Central memory CD4-positive, alpha-beta T cell (primary cell): Measurements from ENCODE around the gene ZNF548.
"Not testable (repeated sequence)": the region's sequence is repeated elsewhere in the genome, so short reads cannot be mapped to it uniquely, and the experiment has no call there.

ENCODE experiments used
- DNase-seq: peaks from one replicate; pipeline ENCODE4 v3.0.0; 2022
- total RNA-seq, 3 experiments: gene quantifications; one replicate each; lab custom pipeline; 2026; lab: John Stamatoyannopoulos, UW

The ZNF548 gene
- 13.0 to 82.4 (median 56.4) reads per million in 3 experiments for total RNA-seq

- DNase-seq, result peak; percentile 95
Measured at GRCh38 chr19:57389730-57390598, at the start of gene ZNF548. Gene ZNF548 (plus strand): TSS chr19:57389854. CDS start chr19:57390100, 246 bp downstream.

GRCh38 chr19:57342582-57342981 is 47.1 kb upstream of the ZNF548 start:
- DNase-seq, result no peak

DNA sequence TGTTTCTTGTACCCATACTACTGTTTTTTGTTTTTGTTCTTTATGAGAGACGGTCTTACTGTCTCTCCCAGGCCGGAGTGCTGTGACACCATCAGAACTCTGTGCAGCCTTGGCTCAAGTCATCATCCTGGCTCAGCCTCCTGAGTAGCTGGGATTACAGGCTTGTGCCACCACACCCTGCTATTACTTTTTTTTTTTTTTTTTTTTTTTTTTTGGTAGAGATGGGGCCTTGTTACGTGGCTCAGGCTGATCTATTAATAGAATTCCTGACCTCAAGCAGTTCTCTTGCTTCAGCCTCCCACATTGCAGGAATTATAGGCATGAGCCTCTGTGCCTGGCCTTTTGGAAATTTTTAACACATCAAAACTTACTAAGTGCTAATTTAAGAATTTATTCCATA is 41.5 kb upstream of the ZNF548 start:
- no peak for DNase-seq

GRCh38 chr19:57350877-57351805 is 38.5 kb upstream of the ZNF548 start, which contains the start of gene ZNF304:
Gene ZNF304 (plus strand): TSS chr19:57351271. CDS start chr19:57351665, 394 bp downstream.
- peak; percentile 80 for DNase-seq

- DNase-seq, result no peak
Measured at GRCh38 chr19:57351867-57352266, 37.8 kb upstream of the ZNF548 start.

- no peak for DNase-seq
Measured at GRCh38 chr19:57355916-57356315, 33.7 kb upstream of the ZNF548 start.

DNA sequence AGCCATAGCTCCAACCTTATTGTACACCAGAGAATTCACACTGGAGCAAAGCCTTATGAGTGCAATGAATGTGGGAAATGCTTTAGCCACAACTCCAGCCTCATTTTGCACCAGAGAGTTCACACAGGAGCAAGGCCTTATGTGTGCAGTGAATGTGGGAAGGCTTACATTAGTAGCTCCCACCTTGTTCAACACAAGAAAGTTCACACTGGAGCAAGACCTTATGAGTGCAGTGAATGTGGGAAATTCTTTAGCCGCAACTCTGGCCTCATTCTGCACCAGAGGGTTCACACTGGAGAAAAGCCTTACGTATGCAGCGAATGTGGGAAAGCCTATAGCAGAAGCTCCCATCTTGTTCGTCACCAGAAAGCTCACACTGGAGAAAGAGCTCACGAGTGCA is 32.2 kb upstream of the ZNF548 start:
- DNase-seq, result no peak

GRCh38 chr19:57359300-57359699 is 30.4 kb upstream of the ZNF548 start:
- no peak for DNase-seq

DNA sequence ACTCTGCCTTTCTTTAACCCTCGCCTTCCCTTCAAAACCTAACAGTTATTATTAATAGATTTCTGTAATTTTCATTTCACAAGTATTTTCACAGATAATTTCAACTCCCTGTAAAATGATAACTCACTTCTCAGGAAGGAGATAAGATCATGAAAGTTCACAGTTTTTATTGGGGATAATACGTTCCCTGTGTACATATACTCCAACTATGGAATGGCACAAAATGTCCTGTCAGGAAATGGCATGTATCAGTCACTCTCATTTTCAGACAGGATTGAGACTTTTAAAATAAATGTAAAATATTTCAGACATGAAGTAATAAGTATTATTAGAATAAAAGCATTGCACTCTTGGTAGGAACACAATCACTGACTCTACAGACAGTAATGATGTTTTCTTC is 27.2 kb upstream of the ZNF548 start:
- DNase-seq, result no peak

GRCh38 chr19:57362997-57363687 is 26.5 kb upstream of the ZNF548 start, which contains the start of the genes TRAPPC2B and ZNF547:
Gene TRAPPC2B (plus strand): TSS chr19:57363551. CDS start chr19:57364834, 1,283 bp downstream.
Gene ZNF547 (plus strand): TSS chr19:57363551. CDS start chr19:57368556, 5,005 bp downstream.
- peak; percentile 98 for DNase-seq

DNA sequence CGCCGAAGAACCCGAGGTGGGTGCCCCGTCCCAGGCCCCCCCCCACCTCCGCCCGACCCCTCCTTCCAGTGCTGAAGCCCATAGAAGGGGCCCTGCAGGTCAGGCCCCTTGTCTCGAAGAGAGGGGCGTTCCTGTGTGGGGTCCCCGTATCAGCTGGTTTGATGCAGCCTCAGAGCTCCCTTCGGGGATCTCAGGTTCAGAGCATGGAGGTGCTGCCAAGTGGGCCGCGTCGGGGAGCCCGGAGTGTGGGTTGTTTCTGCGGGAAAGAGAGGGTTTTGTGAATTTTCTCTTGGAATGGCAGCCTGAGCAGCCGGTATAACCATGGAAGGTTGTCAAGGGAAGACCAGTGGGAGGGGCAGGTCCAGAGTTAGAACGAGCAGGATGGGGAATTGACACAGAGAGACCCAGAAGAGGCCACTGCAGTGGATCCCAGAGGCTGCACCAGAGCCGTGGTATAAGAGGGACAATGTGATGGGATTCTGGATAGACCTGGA is 25.9 kb upstream of the ZNF548 start:
- DNase-seq, result no peak

DNA sequence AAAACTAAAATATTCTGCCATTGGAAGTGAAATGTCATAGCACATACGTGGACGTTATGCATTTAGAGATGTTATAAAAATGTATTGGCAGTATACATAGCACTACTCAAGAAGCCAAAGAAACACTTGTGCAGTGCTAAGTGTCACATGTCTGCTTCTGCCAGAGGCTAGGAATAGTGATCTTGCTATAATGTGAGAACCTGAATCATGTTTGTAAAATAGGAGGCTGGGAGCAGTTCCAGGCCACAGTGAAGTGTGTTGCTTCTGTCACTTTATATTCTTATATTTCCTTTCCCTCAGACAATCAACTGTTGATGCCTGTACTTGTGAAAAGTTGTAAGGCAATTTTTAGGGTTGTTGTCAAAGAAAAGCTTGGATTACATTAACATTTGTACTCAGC is 22.9 kb upstream of the ZNF548 start:
- no peak for DNase-seq

GRCh38 chr19:57374179-57374578 is 15.5 kb upstream of the ZNF548 start:
- no peak for DNase-seq

DNA sequence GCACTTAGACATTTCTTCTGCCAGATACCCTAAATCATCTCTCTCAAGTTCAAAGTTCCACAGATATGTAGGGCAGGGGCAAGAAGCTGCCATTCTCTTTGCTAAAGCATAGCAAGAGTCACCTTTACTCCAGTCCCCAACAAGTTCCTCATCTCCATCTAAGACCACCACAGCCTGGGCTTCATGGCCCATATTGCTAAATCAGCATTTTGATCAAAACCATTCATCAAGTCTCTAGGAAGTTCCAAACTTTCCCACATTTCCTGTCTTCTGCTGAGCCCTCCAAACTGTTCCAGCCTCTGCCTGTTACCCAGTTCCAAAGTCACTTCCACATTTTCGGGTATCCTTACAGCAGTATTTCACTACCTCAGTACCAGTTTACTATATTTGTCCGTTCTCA is 15.0 kb upstream of the ZNF548 start:
- DNase-seq, result not testable (repeated sequence)

GRCh38 chr19:57376151-57376550 is 13.5 kb upstream of the ZNF548 start:
- DNase-seq, result no peak

GRCh38 chr19:57377498-57378146 is 12.0 kb upstream of the ZNF548 start:
- no peak for DNase-seq

- no peak for DNase-seq
Measured at GRCh38 chr19:57380923-57381322, 8.7 kb upstream of the ZNF548 start.

DNA sequence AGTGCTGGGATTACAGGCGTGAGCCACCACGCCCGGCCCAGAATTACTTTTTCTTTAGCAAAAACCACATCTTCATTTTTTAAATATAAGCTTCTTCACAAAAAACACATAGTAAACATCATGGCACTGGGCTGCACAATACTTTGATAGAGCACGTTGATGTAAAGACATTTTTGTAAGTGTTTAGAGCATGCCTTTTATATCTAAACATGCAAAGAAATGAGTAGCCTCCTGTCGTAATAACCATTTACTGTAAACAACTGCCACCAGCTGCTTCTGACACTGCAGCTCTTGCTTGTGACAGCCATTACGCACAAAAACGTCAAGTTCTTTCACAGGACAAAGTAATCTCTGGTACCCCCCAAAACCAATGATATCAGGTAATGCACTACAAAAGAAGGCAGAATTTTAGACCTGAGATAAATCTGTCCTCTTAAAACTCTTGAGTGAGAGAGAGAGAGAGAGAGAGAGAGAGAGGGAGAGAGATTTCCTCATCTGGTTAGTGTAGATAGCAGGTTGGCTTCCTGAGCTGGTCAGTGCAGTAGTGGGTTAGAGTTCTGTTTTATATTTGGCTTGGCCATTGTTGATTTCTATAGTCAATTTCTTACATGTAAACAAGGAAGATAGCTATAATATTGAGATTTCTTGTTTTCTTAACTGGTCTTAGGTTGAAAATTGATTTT is 6.7 kb upstream of the ZNF548 start:
- DNase-seq, result no peak

GRCh38 chr19:57389194-57389729 is 392 bp upstream of the ZNF548 start:
- no peak for DNase-seq

DNA sequence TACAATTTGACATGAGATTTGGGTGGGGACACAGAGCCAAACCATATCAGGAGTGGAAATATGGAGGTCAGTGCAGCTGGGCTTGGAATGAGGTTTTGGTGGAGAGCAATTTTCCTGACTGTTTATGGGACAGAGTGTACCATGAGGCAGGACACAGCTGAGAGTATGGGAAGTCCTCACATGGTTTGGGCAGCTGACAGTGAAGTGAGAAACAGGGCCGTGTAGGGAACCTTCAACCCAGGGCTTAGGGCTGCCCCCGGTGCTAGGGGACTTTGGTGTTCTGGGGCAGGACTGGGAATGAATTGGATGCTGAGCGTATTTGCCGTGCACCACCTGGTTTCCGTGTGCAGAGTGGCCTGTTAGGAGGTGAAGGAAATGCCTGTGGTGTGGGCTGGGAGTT is 6.1 kb downstream of the ZNF548 start:
- DNase-seq, result no peak

DNA sequence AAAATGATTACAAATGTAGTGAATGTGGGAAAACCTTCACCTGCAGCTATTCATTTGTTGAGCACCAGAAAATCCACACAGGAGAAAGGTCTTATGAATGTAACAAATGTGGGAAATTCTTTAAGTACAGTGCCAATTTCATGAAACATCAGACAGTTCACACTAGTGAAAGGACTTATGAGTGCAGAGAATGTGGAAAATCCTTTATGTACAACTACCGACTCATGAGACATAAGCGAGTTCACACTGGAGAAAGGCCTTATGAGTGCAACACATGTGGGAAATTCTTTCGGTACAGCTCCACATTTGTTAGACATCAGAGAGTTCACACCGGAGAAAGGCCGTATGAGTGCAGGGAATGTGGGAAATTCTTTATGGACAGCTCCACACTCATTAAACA is 9.2 kb downstream of the ZNF548 start:
- no peak for DNase-seq
